B cell (primary cell): ENCODE results near the gene ZNF521.

ENCODE experiments used
- CTCF ChIP-seq: fragments of 200-600 bp; IDR thresholded peaks from one replicate; pipeline ENCODE4 v1.8.0; 2022; ENCODE audit warnings: antibody characterized with exemption, mild to moderate bottlenecking
- EZH2 ChIP-seq: IDR thresholded peaks from 2 replicates; pipeline ENCODE4 v1.6.1; 2012; ENCODE audit warnings: borderline replicate concordance, low read depth, mild to moderate bottlenecking, moderate library complexity, low read length; ENCODE audit not compliant: insufficient read depth, poor library complexity, severe bottlenecking

GRCh38 chr18:25164211-25164847, 187.6 kb downstream of the ZNF521 start:
- TF ChIP-seq CTCF (no peak), EZH2 (no peak)
